ENCODE data around the gene CYP4F8.
A peak's percentile ranks its signal among the peaks of the same experiment; 100 is the strongest.

The CYP4F8 gene

GRCh38 chr19:15615526-15615925, 508 bp downstream of the CYP4F8 start:
- no peak for DNase-seq (ENCODE audit: extremely low spot score, insufficient read length, low read depth)
- FAIRE-seq, result no peak

DNA sequence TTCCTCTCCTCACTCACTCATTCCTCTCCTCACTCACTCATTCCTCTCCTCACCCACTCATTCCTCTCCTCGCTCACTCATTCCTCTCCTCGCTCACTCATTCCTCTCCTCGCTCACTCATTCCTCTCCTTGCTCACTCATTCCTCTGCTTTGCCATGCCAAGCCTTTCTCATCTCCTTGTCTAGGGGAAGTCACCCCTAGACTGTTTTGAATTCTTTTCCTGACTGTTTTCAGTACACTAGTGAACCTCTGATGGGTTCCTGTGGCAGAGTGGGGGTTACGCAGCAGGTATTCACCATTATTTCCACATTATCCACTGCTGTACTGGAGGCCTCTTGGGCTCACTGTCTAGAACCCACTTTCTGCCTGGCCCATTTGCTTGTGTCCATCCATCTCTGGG, 1.2 kb downstream of the CYP4F8 start:
- DNase-seq (ENCODE audit: extremely low spot score, insufficient read length, low read depth), result no peak
- FAIRE-seq, result no peak

GRCh38 chr19:15616627-15617270, 1.7 kb downstream of the CYP4F8 start:
- DNase-seq (ENCODE audit: extremely low spot score, insufficient read length, low read depth) (no peak), FAIRE-seq (no peak)

GRCh38 chr19:15618321-15618720, 3.3 kb downstream of the CYP4F8 start:
- no peak for FAIRE-seq

DNA sequence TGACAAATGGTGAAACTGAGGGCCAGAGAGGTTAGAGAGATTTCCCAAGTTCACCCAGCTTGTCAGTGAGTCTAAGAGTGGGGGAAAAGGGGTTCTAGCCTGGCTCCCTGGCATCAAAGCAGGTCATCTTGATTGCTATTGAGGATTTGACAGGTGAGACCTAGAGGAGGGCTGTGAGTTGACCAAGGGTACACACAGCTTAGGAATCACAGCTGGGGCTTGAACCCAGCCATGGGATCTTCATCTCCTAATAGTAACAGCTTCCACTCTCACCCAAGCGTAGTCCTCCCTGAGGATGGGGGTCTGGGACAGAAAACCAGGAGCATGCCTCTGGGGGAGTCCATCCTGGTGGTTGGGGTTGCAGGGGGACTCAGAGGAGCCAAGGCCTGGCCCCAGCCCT, 6.8 kb downstream of the CYP4F8 start:
- FAIRE-seq, result no peak
- no peak for DNase-seq (ENCODE audit: extremely low spot score, insufficient read length, low read depth)

More at GRCh38 chr19:15618321-15618720, 3.3 kb downstream of the CYP4F8 start:
- DNase-seq (ENCODE audit: extremely low spot score, insufficient read length, low read depth), result no peak

DNA sequence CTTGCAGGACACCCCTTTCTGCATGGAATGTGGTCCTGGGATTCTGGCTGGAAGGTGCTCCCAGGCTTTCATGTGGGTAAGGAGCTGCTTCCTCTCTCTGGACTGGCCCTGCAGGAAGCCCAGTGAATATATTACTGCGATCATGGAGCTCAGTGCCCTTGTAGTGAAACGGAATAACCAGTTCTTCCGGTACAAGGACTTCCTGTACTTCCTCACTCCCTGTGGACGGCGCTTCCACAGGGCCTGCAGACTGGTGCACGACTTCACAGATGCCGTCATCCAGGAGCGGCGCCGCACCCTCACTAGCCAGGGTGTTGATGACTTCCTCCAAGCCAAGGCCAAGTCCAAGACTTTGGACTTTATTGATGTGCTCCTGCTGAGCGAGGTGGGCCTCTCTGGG, 8.0 kb downstream of the CYP4F8 start:
- FAIRE-seq (no peak), DNase-seq (ENCODE audit: extremely low spot score, insufficient read length, low read depth) (no peak)

DNA sequence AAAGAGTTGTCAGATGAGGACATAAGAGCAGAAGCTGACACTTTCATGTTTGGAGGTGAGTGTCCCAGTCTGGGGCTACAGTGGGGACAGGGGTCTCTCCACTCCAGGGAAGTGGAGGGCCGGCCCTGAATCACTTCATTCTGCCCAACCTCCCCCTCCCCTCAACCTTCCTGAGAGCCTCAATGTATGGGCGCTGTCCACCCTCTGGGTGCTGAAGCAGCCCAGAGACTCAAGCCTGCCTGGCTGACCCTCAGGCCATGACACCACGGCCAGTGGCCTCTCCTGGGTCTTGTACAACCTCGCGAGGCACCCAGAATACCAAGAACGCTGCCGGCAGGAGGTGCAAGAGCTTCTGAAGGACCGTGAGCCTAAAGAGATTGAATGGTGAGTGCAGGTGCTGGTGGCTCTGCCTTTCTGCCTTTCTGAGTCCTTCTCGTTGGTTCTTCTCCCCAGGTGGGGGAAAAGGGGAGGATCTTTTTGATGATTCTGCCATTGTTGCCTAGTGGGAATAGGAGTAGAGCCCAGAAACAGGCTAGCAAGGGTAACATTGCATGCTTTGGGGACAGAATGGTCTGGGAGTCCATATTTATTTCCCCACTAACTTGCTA, 8.8 kb downstream of the CYP4F8 start:
- FAIRE-seq (no peak), DNase-seq (ENCODE audit: extremely low spot score, insufficient read length, low read depth) (no peak)

- no peak for FAIRE-seq
These were observed 13.4 kb downstream of the CYP4F8 start for GRCh38 chr19:15628236-15629002.

GRCh38 chr19:15629003-15629880, 14.2 kb downstream of the CYP4F8 start:
- peak; percentile 73 for DNase-seq (ENCODE audit: extremely low spot score, insufficient read length, low read depth)
- FAIRE-seq, result peak; percentile 79

More at GRCh38 chr19:15628236-15629002, 13.4 kb downstream of the CYP4F8 start:
- DNase-seq (ENCODE audit: extremely low spot score, insufficient read length, low read depth), result no peak

GRCh38 chr19:15631817-15632216, 16.8 kb downstream of the CYP4F8 start:
- peak; percentile 8 for DNase-seq (ENCODE audit: extremely low spot score, insufficient read length, low read depth)

DNA sequence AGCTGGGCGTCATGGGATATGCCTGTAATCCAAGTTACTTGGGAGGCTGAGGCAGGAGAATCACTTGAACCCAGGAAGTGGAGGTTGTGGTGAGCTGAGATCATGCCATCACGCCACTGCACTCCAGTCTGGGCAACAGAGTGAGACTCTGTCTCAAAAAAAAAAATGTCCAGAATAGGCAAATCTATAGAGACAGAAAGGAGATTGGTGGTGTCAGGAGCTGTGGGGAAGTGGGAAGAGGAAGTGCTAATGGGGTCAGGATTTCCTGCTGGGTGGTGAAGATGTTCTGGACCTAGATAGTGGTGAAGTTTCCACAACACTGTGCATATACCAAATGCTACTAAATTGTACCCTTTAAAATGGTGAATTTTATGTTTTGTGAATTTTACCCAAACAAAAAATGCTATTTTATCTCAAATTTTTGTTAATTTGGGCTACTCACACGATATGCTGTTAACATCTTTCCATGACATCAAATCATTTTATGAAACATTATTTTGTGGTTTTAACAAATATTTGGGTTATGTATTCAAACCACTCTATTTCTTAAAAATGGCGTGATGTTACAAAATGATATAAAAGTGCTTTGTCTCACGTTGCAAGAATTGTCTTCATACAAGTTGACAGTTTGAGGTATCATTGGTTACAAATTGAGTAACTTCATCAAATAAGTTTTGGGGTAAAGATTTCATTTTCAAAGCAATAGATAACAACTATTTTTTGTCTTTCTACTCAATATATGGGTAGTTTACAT, 18.2 kb downstream of the CYP4F8 start:
- DNase-seq (ENCODE audit: extremely low spot score, insufficient read length, low read depth), result no peak
- no peak for FAIRE-seq

More at GRCh38 chr19:15631817-15632216, 16.8 kb downstream of the CYP4F8 start:
- no peak for FAIRE-seq

GRCh38 chr19:15634105-15634504, 19.1 kb downstream of the CYP4F8 start:
- DNase-seq (ENCODE audit: extremely low spot score, insufficient read length, low read depth), result no peak

GRCh38 chr19:15635016-15635805, 20.2 kb downstream of the CYP4F8 start:
- no peak for FAIRE-seq
- DNase-seq (ENCODE audit: extremely low spot score, insufficient read length, low read depth), result no peak

More at GRCh38 chr19:15634105-15634504, 19.1 kb downstream of the CYP4F8 start:
- FAIRE-seq, result no peak

- FAIRE-seq (no peak), DNase-seq (ENCODE audit: extremely low spot score, insufficient read length, low read depth) (no peak)
These were observed 21.0 kb downstream of the CYP4F8 start for GRCh38 chr19:15636026-15636425.

DNA sequence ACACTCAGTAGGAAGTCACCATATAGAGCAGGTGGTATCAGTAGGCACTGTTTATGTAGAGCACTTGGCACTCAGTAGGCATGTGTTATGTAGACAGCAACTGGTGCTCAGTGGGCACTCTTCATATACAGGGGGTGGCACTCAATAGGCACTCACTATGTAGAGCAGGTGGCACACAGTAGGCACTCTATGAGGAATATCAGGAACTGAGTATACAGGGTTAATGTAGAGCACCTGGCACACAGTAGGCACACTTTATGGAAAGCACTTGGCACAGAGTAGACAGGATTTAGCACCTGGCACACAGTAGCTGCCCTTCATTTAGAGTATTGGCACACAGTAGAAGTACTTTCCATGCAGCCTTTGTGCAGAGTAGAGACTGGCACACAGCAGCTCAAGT, 24.6 kb downstream of the CYP4F8 start:
- DNase-seq (ENCODE audit: extremely low spot score, insufficient read length, low read depth) (no peak), FAIRE-seq (no peak)

DNA sequence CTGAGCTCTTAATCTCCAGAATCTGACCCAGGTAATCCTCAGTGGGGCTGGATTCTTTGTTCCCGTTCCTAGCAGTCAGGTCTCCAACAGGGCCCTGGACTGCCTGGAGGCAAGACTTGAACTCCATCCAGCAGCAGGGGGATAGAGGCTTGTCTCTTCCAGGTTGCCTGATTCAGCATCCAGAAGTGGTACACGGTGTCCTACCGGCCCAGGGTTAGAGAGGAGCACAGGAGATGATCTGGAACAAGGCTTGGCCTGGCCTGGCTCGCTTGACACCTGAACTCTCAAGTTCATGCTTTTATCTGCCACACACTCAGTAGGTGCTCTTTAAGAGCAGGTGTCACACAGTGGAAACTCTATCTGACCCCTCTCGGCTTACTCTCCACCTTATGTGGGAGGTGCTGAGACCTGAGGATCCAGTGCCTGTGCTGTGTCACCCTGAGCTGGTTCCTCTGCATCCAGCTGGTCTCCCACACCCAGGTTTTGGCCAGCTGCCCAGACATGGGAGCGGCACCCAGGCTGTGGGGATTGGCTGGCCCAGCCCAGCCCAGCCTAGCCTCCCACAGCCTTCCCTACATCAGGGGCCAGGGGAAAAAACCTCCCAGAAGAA, 25.4 kb downstream of the CYP4F8 start, which contains the start of gene CYP4F3:
Gene CYP4F3, plus strand, starts transcription at position 604 of the 610 bp plus-strand sequence. CDS start 519 bp downstream, outside the sequence.
- DNase-seq (ENCODE audit: extremely low spot score, insufficient read length, low read depth) (no peak), FAIRE-seq (no peak)

DNA sequence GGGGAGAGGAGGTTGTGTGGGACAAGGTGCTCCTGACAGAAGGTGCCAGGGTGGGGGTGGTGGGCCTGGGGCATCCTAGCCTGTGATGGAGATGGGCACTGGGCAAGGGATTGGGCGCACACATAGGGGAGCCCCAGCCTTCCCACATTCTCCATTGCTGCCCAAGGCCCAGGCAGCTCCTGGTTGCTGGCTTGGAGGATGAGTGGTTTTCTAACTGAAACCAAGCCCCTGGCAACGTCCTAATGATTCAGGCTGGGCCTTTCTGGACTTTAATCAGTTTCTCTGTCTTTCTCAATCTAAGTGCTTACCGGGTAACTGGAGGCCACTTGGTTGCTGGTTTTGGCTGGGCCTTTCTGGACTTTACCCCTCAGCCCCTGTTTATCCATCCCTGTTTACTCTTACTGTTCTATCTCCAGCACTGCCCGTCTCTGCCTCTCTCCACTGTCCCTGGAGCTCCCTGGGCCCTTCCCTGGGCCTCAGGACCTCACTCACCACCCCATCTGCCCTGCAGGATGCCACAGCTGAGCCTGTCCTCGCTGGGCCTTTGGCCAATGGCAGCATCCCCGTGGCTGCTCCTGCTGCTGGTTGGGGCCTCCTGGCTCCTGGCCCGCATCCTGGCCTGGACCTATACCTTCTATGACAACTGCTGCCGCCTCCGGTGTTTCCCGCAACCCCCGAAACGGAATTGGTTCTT, 26.0 kb downstream of the CYP4F8 start:
- no peak for DNase-seq (ENCODE audit: extremely low spot score, insufficient read length, low read depth)
- no peak for FAIRE-seq
